Measurements from ENCODE around the gene TPP2. TPM values are rescaled to one million over a fixed set of nuclear protein-coding genes. Genes with fewer than 3 reads are reported as not detected.

TPP2 gene
- total RNA-seq, 1 experiment from 2014 or later = 68.3 TPM

DNA sequence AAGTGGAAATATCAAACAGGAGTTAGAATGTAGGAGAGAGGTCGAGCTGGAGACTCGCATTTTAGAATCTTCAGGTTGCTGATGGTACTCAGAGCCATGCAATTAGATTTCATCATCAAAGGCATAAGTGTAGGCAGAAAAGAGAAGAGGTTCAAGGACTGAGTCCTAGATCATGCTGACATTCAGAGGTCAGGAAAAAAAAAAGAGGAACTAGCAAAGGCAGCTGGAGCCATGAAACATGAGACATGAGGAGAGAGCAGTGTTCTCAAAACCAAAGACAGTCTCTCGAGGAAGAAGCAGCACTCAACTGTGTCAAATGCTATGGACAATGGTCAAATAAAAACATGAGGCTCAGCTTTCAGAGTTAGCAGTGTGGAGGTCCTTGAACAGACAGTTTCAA, 12.4 kb upstream of the TPP2 start:
- Mint-ChIP-seq H3K27ac (no peak overlapping the region), H3K9me3 (no peaks in the 10 kb centered on the region), H3K4me3 (no peak overlapping the region), H3K4me1 (peaks cover 4% of the 10 kb centered on the region; the same call in 1 of the 2 replicates), H3K36me3 (no peaks in the 10 kb centered on the region), H3K27me3 (ENCODE audit: low read depth) (no peaks in the 10 kb centered on the region; the same call in 1 of the 2 replicates)
- ChIA-PET POLR2A (no interaction called here), CTCF (interaction anchor here (1.0 kb wide), 1 partner anchor 28 kb away, joined by 4 read pairs; no protein-coding TSS in a partner anchor)
- DNase-seq (ENCODE audit: low spot score) (no peak), ATAC-seq (no peak)
- no peak for TF ChIP-seq ZNF317 (CRISPR knock-in tag; IDR thresholded peaks at IDR 0.05; ENCODE audit: borderline replicate concordance, low read depth)
- TF ChIP-seq ZNF219 (CRISPR knock-in tag; IDR thresholded peaks at IDR 0.05; ENCODE audit: borderline replicate concordance) = no peak
- TF ChIP-seq, protein P1, sequence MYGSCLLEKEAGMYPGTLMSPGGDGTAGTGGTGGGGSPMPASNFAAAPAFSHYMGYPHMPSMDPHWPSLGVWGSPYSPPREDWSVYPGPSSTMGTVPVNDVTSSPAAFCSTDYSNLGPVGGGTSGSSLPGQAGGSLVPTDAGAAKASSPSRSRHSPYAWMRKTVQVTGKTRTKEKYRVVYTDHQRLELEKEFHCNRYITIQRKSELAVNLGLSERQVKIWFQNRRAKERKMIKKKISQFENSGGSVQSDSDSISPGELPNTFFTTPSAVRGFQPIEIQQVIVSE (CRISPR knock-in tag; IDR thresholded peaks at IDR 0.05; ENCODE audit: borderline replicate concordance) = no peak

DNA sequence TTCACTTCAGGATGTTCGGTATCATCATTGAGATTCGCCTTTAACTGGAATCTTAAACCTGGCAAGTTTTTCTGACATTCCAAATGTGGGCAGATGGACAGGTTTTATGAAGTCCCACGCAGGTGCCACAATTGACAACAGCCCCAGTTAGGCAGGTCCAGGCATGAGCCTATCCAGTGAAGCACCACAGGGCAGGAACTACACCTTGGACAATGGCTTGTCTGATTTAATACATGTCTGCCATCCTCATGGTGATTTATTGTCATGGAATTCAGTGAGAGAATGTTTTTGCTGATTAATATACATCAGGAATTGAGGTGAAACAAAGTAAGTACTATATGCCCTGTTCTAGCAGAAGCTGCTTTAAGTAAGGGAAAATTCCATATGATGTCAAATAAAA, 10.2 kb upstream of the TPP2 start:
- no peak for DNase-seq (ENCODE audit: low spot score)
- ChIA-PET CTCF (no interaction called here), POLR2A (no interaction called here)
- no peak for TF ChIP-seq NR3C1 (CRISPR knock-in tag; conservative IDR thresholded peaks at IDR 0.05; ENCODE audit: low read depth)
- TF ChIP-seq ZNF423 (CRISPR knock-in tag; IDR thresholded peaks at IDR 0.05) = no peak
- TF ChIP-seq, protein P2, sequence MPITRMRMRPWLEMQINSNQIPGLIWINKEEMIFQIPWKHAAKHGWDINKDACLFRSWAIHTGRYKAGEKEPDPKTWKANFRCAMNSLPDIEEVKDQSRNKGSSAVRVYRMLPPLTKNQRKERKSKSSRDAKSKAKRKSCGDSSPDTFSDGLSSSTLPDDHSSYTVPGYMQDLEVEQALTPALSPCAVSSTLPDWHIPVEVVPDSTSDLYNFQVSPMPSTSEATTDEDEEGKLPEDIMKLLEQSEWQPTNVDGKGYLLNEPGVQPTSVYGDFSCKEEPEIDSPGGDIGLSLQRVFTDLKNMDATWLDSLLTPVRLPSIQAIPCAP (CRISPR knock-in tag; IDR thresholded peaks at IDR 0.05) = no peak
- TF ChIP-seq, protein P3, sequence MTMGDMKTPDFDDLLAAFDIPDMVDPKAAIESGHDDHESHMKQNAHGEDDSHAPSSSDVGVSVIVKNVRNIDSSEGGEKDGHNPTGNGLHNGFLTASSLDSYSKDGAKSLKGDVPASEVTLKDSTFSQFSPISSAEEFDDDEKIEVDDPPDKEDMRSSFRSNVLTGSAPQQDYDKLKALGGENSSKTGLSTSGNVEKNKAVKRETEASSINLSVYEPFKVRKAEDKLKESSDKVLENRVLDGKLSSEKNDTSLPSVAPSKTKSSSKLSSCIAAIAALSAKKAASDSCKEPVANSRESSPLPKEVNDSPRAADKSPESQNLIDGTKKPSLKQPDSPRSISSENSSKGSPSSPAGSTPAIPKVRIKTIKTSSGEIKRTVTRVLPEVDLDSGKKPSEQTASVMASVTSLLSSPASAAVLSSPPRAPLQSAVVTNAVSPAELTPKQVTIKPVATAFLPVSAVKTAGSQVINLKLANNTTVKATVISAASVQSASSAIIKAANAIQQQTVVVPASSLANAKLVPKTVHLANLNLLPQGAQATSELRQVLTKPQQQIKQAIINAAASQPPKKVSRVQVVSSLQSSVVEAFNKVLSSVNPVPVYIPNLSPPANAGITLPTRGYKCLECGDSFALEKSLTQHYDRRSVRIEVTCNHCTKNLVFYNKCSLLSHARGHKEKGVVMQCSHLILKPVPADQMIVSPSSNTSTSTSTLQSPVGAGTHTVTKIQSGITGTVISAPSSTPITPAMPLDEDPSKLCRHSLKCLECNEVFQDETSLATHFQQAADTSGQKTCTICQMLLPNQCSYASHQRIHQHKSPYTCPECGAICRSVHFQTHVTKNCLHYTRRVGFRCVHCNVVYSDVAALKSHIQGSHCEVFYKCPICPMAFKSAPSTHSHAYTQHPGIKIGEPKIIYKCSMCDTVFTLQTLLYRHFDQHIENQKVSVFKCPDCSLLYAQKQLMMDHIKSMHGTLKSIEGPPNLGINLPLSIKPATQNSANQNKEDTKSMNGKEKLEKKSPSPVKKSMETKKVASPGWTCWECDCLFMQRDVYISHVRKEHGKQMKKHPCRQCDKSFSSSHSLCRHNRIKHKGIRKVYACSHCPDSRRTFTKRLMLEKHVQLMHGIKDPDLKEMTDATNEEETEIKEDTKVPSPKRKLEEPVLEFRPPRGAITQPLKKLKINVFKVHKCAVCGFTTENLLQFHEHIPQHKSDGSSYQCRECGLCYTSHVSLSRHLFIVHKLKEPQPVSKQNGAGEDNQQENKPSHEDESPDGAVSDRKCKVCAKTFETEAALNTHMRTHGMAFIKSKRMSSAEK (CRISPR knock-in tag; IDR thresholded peaks at IDR 0.05; ENCODE audit: borderline replicate concordance) = no peak
- TF ChIP-seq TEAD1 (CRISPR knock-in tag; IDR thresholded peaks at IDR 0.05) = no peak
- TF ChIP-seq MYBL2 (CRISPR knock-in tag; IDR thresholded peaks at IDR 0.05) = no peak
- TF ChIP-seq RORB (CRISPR knock-in tag; IDR thresholded peaks at IDR 0.05) = no peak
- TF ChIP-seq RELA (CRISPR knock-in tag; IDR thresholded peaks at IDR 0.05; ENCODE audit: borderline replicate concordance) = no peak
- TF ChIP-seq NFE2L1 (CRISPR knock-in tag; IDR thresholded peaks at IDR 0.05) = no peak
- TF ChIP-seq, protein P4, sequence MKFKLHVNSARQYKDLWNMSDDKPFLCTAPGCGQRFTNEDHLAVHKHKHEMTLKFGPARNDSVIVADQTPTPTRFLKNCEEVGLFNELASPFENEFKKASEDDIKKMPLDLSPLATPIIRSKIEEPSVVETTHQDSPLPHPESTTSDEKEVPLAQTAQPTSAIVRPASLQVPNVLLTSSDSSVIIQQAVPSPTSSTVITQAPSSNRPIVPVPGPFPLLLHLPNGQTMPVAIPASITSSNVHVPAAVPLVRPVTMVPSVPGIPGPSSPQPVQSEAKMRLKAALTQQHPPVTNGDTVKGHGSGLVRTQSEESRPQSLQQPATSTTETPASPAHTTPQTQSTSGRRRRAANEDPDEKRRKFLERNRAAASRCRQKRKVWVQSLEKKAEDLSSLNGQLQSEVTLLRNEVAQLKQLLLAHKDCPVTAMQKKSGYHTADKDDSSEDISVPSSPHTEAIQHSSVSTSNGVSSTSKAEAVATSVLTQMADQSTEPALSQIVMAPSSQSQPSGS (CRISPR knock-in tag; IDR thresholded peaks at IDR 0.05; ENCODE audit: borderline replicate concordance, low read depth) = no peak
- TF ChIP-seq, protein P5, sequence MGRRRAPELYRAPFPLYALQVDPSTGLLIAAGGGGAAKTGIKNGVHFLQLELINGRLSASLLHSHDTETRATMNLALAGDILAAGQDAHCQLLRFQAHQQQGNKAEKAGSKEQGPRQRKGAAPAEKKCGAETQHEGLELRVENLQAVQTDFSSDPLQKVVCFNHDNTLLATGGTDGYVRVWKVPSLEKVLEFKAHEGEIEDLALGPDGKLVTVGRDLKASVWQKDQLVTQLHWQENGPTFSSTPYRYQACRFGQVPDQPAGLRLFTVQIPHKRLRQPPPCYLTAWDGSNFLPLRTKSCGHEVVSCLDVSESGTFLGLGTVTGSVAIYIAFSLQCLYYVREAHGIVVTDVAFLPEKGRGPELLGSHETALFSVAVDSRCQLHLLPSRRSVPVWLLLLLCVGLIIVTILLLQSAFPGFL (CRISPR knock-in tag; IDR thresholded peaks at IDR 0.05; ENCODE audit: borderline replicate concordance) = no peak
- no peak for TF ChIP-seq JAZF1 (CRISPR knock-in tag; IDR thresholded peaks at IDR 0.05)
- TF ChIP-seq, protein P6, sequence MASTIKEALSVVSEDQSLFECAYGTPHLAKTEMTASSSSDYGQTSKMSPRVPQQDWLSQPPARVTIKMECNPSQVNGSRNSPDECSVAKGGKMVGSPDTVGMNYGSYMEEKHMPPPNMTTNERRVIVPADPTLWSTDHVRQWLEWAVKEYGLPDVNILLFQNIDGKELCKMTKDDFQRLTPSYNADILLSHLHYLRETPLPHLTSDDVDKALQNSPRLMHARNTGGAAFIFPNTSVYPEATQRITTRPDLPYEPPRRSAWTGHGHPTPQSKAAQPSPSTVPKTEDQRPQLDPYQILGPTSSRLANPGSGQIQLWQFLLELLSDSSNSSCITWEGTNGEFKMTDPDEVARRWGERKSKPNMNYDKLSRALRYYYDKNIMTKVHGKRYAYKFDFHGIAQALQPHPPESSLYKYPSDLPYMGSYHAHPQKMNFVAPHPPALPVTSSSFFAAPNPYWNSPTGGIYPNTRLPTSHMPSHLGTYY (CRISPR knock-in tag; IDR thresholded peaks at IDR 0.05) = no peak
- no peak for TF ChIP-seq FOXK1 (CRISPR knock-in tag; IDR thresholded peaks at IDR 0.05)
- no peak for TF ChIP-seq ZNF263 (CRISPR knock-in tag; IDR thresholded peaks at IDR 0.05; ENCODE audit: low read depth)
- TF ChIP-seq TP53 (CRISPR knock-in tag; IDR thresholded peaks at IDR 0.05) = no peak
- TF ChIP-seq GTF2I (CRISPR knock-in tag; conservative IDR thresholded peaks at IDR 0.05) = no peak
- TF ChIP-seq ZNF121 (CRISPR knock-in tag; IDR thresholded peaks at IDR 0.05) = no peak
- no peak for TF ChIP-seq CREM (CRISPR knock-in tag; IDR thresholded peaks at IDR 0.05)
- TF ChIP-seq, protein P7, sequence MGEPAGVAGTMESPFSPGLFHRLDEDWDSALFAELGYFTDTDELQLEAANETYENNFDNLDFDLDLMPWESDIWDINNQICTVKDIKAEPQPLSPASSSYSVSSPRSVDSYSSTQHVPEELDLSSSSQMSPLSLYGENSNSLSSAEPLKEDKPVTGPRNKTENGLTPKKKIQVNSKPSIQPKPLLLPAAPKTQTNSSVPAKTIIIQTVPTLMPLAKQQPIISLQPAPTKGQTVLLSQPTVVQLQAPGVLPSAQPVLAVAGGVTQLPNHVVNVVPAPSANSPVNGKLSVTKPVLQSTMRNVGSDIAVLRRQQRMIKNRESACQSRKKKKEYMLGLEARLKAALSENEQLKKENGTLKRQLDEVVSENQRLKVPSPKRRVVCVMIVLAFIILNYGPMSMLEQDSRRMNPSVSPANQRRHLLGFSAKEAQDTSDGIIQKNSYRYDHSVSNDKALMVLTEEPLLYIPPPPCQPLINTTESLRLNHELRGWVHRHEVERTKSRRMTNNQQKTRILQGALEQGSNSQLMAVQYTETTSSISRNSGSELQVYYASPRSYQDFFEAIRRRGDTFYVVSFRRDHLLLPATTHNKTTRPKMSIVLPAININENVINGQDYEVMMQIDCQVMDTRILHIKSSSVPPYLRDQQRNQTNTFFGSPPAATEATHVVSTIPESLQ (CRISPR knock-in tag; IDR thresholded peaks at IDR 0.05) = no peak
- H3K27me3 Mint-ChIP-seq (ENCODE audit: low read depth) = no peaks in the 10 kb centered on the region
- no peaks in the 10 kb centered on the region for H3K9me3 Mint-ChIP-seq
- H3K27ac Mint-ChIP-seq = no peak overlapping the region
- H3K36me3 Mint-ChIP-seq = no peaks in the 10 kb centered on the region
- peaks cover 4% of the 10 kb centered on the region; the same call in 1 of the 2 replicates for H3K4me1 Mint-ChIP-seq
- H3K4me3 Mint-ChIP-seq = no peak overlapping the region
- no peak for ATAC-seq
